GM21360 (cell line): ENCODE data around the gene RNF208.

Source experiments
- ATAC-seq: cut with Tn5 transposase; IDR thresholded peaks from one replicate; pipeline ENCODE4 v1.9.1; 2021; ENCODE audit warnings: mild to moderate bottlenecking, moderate library complexity; ENCODE audit not compliant: unreplicated experiment

RNF208 gene

DNA sequence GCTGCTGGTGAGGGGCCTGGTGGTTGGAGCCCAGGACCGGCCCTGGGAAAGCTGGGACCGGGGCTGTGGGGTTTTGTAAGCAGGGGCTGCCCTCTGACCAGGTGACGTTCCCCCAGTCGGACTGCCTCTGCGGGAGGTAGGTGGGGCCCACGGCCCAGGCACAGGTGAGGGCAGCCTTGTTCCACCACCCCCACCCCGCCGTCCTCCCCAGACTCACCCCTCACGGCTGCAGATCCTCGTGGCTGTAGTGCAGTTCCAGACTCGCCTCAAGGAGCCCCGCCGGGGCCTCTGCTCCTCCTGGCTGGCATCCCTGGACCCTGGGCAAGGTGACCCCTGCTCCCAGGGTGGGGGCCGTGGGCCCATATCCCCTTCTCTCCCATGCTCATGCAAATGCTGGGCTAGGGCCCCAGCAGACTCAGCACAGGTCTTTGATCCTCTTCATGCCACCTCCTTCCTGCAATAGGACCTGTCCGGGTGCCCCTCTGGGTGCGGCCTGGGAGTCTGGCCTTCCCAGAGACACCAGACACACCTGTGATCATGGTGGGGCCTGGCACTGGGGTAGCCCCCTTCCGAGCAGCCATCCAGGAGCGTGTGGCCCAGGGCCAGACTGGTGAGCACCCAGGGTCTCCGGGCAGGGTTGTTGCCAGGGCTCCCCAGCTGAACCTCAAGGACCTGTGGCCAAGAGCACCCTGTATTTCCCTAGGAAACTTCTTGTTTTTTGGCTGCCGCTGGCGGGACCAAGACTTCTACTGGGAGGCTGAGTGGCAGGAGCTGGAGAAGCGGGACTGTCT is 6.6 kb downstream of the RNF208 start:
- no peak for ATAC-seq

DNA sequence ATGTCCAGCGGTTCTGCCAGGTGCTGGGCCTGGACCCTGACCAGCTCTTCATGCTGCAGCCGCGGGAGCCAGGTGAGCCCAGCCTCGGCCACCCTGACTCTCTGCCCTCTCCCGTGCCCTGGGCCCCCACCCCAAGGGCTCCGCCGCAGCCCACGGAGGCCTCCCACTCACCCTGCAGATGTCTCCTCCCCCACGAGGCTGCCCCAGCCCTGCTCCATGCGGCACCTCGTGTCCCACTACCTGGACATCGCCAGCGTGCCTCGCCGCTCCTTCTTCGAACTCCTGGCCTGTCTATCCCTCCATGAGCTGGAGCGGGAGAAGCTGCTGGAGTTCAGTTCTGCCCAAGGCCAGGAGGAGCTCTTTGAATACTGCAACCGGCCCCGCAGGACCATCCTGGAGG is 7.4 kb downstream of the RNF208 start:
- no peak for ATAC-seq

DNA sequence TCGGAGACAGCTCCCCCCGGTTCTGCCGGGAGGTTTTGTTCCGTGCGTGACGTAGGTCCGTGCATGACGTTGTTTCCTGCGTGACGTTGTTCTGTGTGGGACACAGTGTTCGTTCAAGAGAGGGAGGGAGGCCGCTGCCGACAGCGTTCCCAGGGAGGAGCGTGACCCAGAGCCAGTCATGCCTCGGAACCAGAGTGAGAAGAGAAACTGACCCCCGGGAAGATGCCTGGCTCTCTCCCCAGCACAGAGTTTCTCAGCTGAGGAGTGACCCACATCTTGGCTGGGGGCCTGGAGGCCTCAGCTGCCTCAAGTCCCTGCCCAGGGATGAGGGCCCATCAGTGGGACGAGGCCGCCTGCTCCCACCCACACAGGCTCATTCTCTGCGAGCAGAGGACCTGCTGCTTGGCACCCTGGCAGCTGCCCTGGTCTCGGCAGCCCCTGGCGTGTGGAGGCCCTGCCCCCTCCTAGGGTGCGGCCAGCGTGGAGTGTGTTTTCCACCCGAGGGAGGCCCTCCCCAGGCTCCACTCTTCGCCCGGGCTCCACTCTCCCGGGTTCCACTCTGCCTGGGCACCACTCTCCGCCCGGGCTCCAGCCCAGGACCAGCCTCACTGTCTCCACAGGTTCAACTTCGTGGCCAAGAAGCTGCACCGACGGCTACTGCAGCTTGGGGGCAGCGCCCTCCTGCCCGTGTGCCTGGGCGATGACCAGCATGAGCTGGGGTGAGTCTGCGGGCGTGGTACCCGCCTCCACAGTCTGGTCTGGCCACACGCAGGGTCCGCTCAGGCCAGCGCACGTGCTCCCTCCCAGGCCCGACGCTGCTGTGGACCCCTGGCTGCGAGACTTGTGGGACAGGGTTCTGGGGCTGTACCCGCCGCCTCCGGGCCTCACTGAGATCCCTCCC is 8.6 kb downstream of the RNF208 start:
- ATAC-seq: no peak

DNA sequence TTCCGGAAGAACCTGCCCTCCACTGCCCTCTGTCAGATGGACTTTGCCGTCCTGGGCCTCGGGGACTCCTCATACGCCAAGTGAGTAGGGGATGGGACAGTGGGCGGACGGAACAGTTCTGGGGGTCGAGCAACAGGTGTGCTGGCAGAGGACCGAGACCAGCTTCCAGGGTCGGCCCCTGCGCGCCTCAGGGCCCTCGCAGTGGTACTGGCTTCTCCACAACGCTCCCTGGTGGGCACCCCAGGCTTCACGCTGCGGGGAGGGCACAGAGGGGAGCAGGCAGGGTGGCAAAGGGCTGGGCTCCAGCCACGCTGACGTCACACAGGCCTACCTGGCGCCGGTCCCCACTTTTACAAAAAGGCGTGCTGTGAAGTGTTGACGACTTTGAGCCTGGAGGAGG is 9.5 kb downstream of the RNF208 start:
- no peak for ATAC-seq

- ATAC-seq: no peak
These were observed 10.5 kb downstream of the RNF208 start for GRCh38 chr9:137211532-137211931.

DNA sequence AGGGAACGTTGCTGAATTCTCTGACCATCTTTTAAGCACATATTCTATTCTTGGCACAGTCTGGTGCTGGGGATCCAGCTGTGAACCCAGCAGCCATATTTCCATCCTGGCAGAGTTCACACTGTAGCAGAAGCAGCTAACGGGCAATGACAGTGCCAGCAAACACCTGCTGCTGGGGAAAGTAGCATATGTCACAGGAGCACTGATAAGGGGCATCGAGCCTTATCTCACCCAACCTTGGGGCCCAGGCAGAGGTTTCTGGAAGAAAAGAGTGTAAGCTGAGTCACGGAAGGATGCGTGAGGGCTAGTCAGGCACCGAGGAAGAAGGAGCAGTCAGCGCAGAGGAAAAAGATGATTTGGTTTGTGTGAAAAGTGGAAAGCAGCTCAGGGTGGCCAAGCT is 15.4 kb downstream of the RNF208 start:
- no peak for ATAC-seq

DNA sequence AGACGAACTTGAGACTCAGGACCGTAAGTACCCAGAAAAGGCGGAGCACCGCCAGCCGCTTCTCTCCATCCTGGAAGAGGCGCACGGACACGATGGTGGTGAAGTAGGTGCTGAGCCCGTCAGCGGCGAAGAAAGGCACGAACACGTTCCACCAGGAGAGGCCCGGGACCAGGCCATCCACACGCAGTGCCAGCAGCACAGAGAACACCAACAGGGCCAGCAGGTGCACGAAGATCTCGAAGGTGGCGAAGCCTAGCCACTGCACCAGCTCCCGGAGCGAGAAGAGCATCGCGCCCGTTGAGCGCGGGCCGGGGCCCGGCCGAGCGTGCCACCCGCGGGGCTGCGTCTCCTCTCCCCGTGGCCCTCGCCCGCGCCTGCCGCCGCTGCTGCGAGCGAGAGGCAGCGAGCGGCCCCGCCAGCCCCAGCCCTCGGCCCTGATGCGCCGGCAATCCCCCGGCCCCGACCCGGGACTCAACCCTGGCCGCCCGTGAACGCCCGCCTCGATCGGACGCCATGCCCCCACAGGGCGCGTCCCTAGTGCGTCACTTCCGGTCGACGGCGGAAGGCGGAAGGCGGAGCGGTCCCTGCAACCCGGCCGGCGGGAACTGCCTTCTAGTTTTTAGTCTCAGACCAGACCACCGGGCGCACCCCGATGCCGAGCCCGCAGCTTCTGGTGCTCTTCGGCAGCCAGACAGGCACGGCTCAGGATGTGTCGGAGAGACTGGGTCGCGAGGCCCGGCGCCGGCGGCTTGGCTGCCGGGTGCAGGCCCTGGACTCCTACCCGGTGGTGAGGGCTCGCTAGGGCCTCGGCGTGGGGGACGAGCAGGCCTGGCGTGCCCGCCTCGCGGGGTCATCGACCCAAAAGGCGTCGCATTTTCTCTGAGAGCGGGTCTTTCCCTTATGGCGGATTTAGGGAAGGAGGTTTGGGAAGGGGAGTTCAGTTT is 16.6 kb downstream of the RNF208 start, which contains the start of the genes NDOR1 and TMEM203:
Gene NDOR1 (plus strand): TSS at position 575 of the 944 bp plus-strand sequence. CDS start 78 bp downstream, at position 653.
Gene TMEM203 (minus strand): TSS at position 523 of the 944 bp plus-strand sequence. CDS start 234 bp downstream, at position 289.
- ATAC-seq: peak; percentile 43

DNA sequence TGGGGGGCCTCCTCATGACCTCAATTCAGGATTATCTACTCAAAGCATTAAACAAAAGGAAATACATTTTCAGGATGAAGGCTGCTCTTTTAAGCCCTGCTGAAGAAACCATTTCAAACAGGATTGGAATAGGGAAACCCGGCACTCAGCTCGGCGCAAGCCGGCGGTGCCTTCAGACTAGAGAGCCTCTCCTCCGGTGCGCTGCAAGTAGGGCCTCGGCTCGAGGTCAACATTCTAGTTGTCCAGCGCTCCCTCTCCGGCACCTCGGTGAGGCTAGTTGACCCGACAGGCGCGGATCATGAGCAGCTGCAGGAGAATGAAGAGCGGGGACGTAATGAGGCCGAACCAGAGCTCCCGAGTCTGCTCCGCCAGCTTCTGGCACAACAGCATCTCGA is 17.3 kb downstream of the RNF208 start:
- no peak for ATAC-seq

DNA sequence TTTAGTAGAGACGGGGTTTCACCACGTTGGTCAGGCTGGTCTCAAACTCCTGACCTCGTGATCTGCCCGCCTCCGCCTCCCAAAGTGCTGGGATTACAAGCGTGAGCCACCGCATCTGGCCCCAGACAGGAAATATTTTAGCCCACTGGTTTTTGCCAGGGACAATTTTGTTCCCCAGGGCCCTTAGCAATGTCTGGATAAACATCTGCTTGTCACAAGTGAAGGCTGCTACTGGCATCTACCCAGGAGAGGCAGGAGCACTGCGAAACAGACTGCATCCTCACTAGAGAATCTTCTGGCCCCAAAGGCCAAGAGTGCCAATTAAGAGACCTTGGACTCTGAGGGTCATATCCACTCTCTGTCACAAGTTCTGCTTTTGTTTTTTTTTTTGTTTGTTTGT is 19.1 kb downstream of the RNF208 start:
- no peak for ATAC-seq

DNA sequence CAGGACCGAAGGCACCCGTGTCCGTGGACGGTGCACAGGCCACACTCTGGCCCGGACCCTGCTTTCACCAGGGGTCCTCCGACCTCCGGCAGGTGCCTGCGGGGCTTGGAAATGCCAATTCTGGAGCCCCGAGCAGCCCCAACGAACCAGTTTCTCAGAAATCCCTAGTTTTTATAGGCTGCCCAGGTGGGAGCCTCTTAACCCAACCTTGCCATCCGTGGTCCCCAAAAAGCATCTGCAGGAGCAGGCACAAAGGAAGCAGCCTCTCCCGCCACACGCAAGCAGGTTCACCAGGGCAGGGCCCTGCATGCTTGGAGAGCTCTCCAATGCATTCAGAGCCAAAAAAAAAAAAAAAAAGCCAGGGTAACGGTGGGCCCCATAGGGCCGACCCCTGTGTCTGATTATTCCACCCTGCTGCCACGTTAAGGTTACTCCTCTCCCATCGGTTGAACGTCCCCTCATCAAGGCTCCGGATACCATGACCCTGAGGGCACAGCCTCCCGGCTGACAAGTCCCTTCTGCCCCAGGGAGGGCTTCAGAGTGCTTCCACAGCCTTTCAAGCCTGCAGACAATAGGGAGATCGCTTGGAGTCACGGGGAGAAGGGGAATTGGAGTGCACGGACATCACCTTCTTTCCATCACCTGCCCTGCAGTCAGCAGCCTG is 20.7 kb downstream of the RNF208 start:
- ATAC-seq: no peak

GRCh38 chr9:137200311-137201204 is 21.5 kb downstream of the RNF208 start, which contains the start of gene TPRN:
TSS of gene TPRN (minus strand) at chr9:137200741. CDS start at chr9:137200711, 30 bp downstream.
- ATAC-seq: peak; percentile 81

DNA sequence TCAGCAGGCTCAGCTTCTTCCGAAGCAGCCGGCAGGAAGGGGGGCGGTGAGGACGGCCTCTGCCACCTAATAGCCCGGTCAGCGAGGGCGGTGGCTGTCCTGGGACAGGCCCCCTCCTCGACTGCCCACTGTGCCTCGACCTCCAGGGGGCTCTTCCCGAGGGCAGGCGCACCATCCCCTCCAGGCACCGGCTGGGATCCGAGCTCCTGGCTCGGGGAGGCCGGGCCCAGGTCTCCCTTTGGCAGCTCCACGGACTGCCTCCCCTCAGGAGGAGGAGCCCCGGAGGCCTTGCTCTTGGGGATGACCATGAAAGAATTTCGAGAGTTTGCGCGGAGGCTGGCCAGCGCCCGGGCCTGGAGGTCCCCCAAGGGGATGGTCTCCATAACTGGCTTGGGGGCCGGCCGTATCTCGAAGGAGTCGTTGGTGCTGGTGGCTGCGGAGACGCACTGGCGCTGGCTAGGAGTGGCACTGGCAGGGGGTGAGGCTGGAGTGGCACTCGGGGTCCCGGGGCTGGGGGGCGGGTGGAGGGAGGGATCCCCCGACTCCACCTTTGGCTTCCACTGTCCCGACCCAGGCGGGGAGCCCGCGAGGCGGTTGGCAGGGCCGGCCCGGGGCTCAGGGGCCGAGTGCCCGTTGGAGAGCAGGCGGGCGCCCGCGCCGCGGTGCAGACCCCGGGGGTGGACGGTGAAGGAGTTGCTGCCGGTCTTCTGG is 22.5 kb downstream of the RNF208 start:
- no peak for ATAC-seq

DNA sequence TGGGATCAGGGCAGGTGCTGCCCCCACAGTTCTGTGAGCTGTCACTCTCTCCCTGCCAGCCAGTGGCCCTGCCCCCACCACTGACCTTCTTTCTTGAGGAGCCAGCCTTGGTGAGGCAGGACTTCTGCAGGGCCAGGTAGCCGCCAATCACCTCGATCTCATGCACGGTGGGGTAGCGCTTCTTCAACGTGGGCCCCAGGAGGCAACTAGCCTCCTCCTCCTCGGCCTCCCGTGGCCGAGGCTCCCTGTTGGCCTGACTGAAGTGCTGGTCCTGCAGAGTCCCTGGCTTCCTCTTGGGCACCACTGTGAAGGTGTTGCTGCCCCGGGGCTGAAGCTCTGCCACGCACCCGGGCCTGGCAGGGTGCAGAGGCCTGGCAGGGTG is 23.1 kb downstream of the RNF208 start:
- no peak for ATAC-seq

- no peak for ATAC-seq
These were observed 23.8 kb downstream of the RNF208 start for GRCh38 chr9:137198051-137198901.

- ATAC-seq: no peak
These were observed 26.4 kb downstream of the RNF208 start for GRCh38 chr9:137195525-137196220.

- ATAC-seq: no peak
These were observed 27.1 kb downstream of the RNF208 start for GRCh38 chr9:137194909-137195308.

GRCh38 chr9:137194388-137194787 is 27.7 kb downstream of the RNF208 start:
- ATAC-seq: no peak
